ENCODE results near the gene MYADM.

Gene MYADM

DNA sequence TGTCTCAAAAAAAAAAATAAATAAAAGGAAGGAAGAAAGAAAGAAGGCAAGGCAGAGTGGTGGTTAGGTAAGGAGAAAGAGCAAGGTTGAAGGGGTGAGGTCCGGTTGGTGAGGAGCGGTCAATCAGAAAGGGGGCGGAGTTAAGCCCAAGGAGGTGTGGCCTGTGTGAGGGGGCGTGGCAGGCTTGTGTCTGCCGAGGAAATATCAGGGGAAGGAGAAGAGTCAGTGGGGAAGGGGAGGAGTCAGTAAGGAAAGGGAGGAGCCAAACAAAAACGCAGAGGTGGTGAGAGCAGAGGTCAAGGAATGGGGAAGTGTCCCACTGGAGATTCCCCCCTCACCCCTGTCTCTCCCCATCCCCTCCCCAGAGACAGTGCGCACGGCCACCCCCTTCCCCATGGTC is 47.3 kb downstream of the MYADM start (continued):
- TF ChIP-seq KLF1 (tag by site-specific recombination; IDR thresholded peaks at IDR 0.05) (peak; percentile 55; the same call in 1 of the 2 replicates), ZSCAN30 (tag by site-specific recombination; IDR thresholded peaks at IDR 0.05) (no peak), ZNF664 (tag by site-specific recombination; IDR thresholded peaks at IDR 0.05) (no peak), SCRT1 (tag by site-specific recombination; IDR thresholded peaks at IDR 0.05; ENCODE audit: borderline replicate concordance) (no peak), ZNF10 (tag by site-specific recombination; IDR thresholded peaks at IDR 0.05) (peak; percentile 66; the same call in 1 of the 2 replicates), ZNF558 (tag by site-specific recombination; IDR thresholded peaks at IDR 0.05) (no peak)
- TF ChIP-seq, protein P1, sequence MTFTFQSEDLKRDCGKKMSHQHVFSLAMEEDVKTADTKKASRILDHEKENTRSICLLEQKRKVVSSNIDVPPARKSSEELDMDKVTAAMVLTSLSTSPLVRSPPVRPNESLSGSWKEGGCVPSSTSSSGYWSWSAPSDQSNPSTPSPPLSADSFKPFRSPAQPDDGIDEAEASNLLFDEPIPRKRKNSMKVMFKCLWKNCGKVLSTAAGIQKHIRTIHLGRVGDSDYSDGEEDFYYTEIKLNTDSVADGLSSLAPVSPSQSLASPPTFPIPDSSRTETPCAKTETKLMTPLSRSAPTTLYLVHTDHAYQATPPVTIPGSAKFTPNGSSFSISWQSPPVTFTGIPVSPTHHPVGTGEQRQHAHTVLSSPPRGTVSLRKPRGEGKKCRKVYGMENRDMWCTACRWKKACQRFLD (tag by site-specific recombination; IDR thresholded peaks at IDR 0.05) = no peak

DNA sequence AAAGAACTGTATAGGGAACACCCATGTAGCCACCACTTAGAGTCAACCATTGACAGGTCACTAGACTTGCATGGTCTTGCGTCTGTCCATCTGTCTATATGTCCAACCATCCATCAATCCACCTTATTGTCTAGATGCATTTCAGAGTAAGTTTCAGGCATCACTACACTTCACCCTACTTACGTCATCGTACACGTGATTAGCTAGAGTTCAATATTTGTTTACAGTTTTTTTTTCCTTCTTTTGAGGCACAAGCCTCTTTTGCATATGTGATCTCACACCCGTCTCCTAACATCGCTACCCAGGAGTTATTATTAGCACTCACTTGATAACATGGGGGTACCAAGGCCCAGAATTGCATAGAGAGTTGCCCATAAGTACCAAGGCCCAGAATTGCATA is 48.3 kb downstream of the MYADM start:
- Histone ChIP-seq H3K4me1 (ENCODE audit: control insufficient read depth, insufficient read depth, low read length) (no peaks in the 10 kb centered on the region), H3K9me3 (ENCODE audit: control insufficient read depth, insufficient read depth, low read depth, low read length) (no peaks in the 10 kb centered on the region), H3K36me3 (ENCODE audit: control insufficient read depth in 2 of 2, insufficient read depth in 1 of 2, low read length in 2 of 2) (no peaks in the 10 kb centered on the region), H3K27ac (ENCODE audit: extremely low read depth, low read depth, low read length) (no peak overlapping the region), H3K4me3 (ENCODE audit: low read depth, low read length) (no peak overlapping the region)
- TF ChIP-seq ZNF335 (tag by site-specific recombination; conservative IDR thresholded peaks at IDR 0.05) (0 out of 2 replicates have a peak, but pooled peaks have one; percentile 27), KLF10 (tag by site-specific recombination; IDR thresholded peaks at IDR 0.05) (no peak)
- POLR2A ChIA-PET = no interaction called here
- CTCF ChIA-PET = interaction anchor here (0.6 kb wide), 1 partner anchor 39 kb away, joined by 4 read pairs; no protein-coding TSS in a partner anchor

DNA sequence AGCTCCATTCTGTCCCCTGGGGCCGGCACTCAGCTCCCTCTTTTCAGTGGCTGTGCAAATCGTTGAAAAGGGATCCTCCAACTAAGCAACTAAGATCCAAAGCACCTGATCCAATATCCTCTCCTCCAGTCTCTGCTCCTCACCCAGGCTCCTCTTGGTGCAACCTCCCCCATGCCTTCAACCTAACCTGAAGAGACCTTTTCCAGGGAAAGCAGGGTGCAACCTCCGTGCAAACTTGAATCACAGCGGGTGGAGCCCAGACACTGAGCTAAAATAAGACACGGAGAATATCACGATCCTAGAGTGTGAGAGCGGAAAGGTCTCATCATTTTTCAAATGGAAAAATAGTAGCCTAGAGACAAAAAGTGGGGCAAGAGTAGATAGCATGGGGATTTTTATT is 49.7 kb downstream of the MYADM start:
- Histone ChIP-seq H3K4me3 (ENCODE audit: low read depth, low read length) (no peak overlapping the region), H3K36me3 (ENCODE audit: control insufficient read depth in 2 of 2, insufficient read depth in 1 of 2, low read length in 2 of 2) (no peaks in the 10 kb centered on the region), H3K27ac (ENCODE audit: extremely low read depth, low read depth, low read length) (no peak overlapping the region), H3K4me1 (ENCODE audit: control insufficient read depth, insufficient read depth, low read length) (no peaks in the 10 kb centered on the region), H3K9me3 (ENCODE audit: control insufficient read depth, insufficient read depth, low read depth, low read length) (no peaks in the 10 kb centered on the region)
- ChIA-PET CTCF (interaction anchor here (0.7 to 1.4 kb wide), 8 partner anchors 11 to 181 kb away, joined by 3 to 5 read pairs (median 4); no protein-coding TSS in a partner anchor), POLR2A (interaction anchor here (0.6 to 2.0 kb wide), 2 partner anchors 63 to 1077 kb away, joined by 3 to 5 read pairs; no protein-coding TSS in a partner anchor)
- TF ChIP-seq, protein P2, sequence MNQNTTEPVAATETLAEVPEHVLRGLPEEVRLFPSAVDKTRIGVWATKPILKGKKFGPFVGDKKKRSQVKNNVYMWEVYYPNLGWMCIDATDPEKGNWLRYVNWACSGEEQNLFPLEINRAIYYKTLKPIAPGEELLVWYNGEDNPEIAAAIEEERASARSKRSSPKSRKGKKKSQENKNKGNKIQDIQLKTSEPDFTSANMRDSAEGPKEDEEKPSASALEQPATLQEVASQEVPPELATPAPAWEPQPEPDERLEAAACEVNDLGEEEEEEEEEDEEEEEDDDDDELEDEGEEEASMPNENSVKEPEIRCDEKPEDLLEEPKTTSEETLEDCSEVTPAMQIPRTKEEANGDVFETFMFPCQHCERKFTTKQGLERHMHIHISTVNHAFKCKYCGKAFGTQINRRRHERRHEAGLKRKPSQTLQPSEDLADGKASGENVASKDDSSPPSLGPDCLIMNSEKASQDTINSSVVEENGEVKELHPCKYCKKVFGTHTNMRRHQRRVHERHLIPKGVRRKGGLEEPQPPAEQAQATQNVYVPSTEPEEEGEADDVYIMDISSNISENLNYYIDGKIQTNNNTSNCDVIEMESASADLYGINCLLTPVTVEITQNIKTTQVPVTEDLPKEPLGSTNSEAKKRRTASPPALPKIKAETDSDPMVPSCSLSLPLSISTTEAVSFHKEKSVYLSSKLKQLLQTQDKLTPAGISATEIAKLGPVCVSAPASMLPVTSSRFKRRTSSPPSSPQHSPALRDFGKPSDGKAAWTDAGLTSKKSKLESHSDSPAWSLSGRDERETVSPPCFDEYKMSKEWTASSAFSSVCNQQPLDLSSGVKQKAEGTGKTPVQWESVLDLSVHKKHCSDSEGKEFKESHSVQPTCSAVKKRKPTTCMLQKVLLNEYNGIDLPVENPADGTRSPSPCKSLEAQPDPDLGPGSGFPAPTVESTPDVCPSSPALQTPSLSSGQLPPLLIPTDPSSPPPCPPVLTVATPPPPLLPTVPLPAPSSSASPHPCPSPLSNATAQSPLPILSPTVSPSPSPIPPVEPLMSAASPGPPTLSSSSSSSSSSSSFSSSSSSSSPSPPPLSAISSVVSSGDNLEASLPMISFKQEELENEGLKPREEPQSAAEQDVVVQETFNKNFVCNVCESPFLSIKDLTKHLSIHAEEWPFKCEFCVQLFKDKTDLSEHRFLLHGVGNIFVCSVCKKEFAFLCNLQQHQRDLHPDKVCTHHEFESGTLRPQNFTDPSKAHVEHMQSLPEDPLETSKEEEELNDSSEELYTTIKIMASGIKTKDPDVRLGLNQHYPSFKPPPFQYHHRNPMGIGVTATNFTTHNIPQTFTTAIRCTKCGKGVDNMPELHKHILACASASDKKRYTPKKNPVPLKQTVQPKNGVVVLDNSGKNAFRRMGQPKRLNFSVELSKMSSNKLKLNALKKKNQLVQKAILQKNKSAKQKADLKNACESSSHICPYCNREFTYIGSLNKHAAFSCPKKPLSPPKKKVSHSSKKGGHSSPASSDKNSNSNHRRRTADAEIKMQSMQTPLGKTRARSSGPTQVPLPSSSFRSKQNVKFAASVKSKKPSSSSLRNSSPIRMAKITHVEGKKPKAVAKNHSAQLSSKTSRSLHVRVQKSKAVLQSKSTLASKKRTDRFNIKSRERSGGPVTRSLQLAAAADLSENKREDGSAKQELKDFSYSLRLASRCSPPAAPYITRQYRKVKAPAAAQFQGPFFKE (tag by site-specific recombination; IDR thresholded peaks at IDR 0.05; ENCODE audit: borderline replicate concordance) = no peak
